ENCODE data around the gene PPP1R7.
"Not testable (repeated sequence)": the region's sequence is repeated elsewhere in the genome, so short reads cannot be mapped to it uniquely, and the experiment has no call there.

PPP1R7 gene

DNA sequence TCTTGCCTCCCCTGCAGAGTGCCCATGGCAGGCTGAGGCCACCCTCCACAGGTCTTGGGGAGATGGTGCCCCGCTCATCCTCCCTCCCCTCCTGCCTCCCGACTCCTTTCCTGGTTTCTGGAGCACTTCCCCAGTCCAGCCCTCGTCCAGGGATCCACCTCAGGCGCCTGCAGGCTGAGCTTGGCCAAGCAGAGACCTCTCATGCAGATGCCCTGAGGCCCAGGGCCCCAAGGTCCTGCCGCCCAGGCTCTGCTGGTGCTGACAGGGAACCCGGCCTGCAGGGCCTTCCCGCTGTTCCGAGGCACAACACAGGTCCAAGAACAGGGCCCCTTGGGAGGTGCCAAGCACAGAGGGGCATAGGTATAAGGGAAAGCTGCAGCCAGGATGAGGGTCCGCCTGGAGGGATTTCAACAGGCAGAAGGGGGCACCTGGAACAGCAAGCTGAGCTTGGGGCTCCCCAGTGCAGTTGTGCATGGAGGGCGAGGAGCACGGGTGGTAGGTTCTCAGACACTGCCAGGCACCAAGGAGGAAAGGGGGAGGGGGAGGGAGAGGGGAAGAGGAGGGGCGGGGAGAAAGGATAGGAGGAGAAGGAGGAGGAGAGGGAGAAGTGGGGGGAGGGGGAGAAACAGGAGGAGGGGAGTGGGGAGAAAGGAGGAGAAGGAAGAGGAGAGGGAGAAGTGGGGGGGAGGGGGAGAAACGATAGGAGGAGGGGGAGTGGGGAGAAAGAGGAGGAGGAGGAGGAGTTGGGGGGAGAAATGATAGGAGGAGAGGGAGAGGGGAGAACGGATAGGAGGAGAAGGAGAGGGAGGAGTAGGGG is 37.0 kb downstream of the PPP1R7 start:
- H3K27ac Mint-ChIP-seq: no peak overlapping the region
- no peak overlapping the region for H3K4me3 Mint-ChIP-seq
- no peaks in the 10 kb centered on the region for H3K27me3 Mint-ChIP-seq
- H3K36me3 Mint-ChIP-seq: no peaks in the 10 kb centered on the region
- H3K9me3 Mint-ChIP-seq (ENCODE audit: low read depth): no peaks in the 10 kb centered on the region
- H3K4me1 Mint-ChIP-seq (ENCODE audit: low read depth): no peaks in the 10 kb centered on the region

DNA sequence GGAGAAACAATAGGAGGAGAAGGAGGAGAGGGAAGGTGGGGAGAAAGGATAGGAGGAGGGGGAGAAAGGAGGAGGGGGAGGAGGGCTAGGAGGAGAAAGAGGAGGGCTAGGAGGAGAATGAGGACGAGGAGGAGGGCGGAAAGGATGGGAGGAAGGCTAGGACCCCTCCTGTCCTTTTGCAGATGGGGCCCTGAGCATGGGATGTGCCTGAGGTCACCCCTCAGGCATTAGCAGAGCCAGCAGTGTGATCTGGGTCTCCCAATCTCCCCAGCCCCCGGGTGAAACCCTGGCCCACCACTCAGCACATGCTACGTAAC is 37.6 kb downstream of the PPP1R7 start:
- Mint-ChIP-seq H3K4me1 (ENCODE audit: low read depth) (no peaks in the 10 kb centered on the region), H3K4me3 (no peak overlapping the region), H3K27ac (no peak overlapping the region), H3K36me3 (no peaks in the 10 kb centered on the region), H3K27me3 (no peaks in the 10 kb centered on the region), H3K9me3 (ENCODE audit: low read depth) (no peaks in the 10 kb centered on the region)

DNA sequence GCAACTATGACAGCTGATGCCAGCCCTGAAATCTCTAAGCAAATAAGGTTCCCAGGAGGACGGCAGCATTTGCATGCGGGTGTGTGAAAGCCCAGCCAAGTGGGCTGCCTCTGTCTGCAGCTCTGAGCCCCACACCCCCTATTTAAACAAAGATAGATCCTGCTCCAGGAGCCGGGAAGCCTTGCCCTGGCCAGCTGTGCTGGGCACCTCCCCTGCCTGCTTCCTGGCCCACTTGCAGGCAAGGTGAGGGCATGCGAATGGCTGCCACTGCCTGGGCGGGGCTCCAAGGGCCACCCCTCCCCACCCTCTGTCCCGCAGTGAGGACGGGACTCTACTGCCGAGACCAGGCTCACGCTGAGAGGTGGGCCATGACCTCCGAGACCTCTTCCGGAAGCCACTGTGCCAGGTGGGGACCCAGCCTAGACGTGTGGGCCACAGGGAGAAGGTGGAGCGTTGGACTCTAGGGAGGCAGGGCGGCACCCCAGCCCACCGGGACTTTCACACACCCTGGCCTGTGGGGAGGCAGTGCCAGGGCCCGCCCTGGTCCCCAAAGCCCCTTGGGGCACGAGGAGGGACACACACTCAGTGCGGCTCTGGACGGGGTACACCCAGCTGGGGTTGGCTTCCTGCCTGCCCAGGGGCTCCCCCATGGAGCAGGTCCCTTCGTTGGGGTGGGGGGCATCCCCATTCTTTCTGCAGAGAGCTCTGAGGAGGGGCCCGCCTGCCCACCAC is 38.3 kb downstream of the PPP1R7 start, which contains the start of gene ANO7:
Gene ANO7, plus strand, starts transcription at position 317 of the 732 bp plus-strand sequence. CDS start 1,387 bp downstream, outside the sequence.
- Mint-ChIP-seq H3K36me3 (no peaks in the 10 kb centered on the region), H3K4me1 (ENCODE audit: low read depth) (no peaks in the 10 kb centered on the region), H3K27me3 (no peaks in the 10 kb centered on the region), H3K9me3 (ENCODE audit: low read depth) (no peaks in the 10 kb centered on the region), H3K4me3 (no peak within 1 kb of the TSS), H3K27ac (no peak within 1 kb of the TSS)

DNA sequence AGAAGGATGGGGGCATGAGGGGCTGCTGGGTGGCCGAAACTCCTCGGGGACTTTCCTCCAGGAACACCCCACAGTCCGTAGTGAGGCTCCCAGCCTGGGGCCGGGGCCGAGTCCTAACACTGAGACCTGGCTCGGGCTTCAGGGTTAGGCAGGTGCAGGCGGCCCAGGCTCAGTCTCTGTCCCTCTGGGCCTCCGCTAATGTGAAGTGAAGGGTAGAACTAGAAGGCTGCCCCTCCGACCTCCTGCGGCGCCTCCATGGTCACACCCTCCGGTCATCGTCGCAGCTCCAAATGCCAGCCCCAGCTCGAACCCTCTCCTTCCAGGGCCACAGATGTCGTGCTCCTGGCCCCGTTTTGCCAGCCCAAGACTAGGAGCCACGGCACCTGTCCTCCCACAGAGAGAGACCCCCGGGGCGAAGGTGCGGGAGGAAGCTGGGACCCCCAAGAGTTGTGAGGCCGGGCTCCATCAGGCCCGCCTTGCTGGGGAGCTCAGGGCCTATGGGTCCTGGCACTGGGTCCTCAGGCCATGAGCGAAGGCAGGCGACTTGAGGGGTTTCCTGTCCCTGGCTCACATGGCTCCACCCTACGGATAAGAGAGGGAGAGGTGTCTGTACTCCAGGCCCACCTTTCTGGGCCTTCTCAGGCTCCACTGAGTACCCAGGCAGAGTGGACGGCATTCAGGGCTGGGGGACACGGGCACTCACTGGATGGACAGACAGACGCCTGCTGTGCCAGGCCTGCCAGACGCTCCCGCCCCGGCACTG is 39.0 kb downstream of the PPP1R7 start:
- Mint-ChIP-seq H3K27me3 (no peaks in the 10 kb centered on the region), H3K27ac (no peak overlapping the region), H3K4me1 (ENCODE audit: low read depth) (no peaks in the 10 kb centered on the region), H3K9me3 (ENCODE audit: low read depth) (no peaks in the 10 kb centered on the region), H3K36me3 (no peaks in the 10 kb centered on the region), H3K4me3 (no peak overlapping the region)

DNA sequence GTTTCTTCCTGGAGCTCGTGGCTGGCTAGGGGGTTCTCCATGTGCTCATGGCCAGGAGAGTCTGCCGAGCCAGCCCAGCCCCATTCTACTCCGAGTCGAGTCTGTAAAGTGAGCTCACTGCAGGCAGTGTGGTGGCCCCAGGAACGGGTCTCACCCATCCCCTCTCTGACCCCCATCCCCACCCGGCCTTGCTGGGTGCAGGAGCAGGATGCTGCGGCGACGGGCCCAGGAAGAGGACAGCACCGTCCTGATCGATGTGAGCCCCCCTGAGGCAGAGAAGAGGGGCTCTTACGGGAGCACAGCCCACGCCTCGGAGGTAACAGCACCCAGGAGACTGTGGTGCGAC is 39.6 kb downstream of the PPP1R7 start:
- no peaks in the 10 kb centered on the region for H3K4me1 Mint-ChIP-seq (ENCODE audit: low read depth)
- no peaks in the 10 kb centered on the region for H3K27me3 Mint-ChIP-seq
- H3K36me3 Mint-ChIP-seq: no peaks in the 10 kb centered on the region
- no peaks in the 10 kb centered on the region for H3K9me3 Mint-ChIP-seq (ENCODE audit: low read depth)
- H3K27ac Mint-ChIP-seq: no peak overlapping the region
- no peak overlapping the region for H3K4me3 Mint-ChIP-seq

DNA sequence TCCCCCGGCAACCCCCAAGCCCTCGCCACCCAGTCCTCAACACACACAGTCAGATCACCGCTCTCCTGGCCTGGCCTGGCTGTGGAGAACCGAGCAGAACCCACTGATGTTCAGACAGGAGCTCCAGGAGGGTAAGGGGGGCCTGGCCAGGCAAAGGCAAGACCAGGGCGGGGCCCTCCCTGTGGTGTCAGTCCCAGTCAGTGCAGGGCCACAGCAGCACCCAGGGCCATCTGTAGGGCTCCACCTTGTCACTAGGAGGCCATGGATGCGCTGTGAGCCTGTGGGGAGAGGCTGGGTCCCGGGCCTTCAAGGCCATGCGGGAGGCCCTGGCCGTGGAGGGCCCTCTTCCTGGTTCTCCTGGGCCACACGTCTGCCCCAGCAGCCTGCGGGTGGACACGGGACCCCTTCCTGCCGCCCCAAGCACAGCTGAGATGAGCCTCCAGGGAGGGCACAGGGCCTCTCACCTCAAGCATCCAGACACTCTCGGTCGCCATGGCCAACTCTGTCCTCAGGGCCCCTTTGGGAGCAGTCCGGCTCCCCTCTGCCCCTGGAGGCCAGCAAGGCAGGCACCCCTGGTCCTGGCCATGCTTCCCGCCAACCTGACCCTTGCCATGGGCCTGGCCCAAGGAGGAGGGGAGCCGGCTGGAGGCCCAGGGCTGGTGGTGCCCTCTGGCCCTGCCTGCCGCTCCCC is 40.2 kb downstream of the PPP1R7 start:
- Mint-ChIP-seq H3K9me3 (ENCODE audit: low read depth) (no peaks in the 10 kb centered on the region), H3K36me3 (no peaks in the 10 kb centered on the region), H3K4me1 (ENCODE audit: low read depth) (no peaks in the 10 kb centered on the region), H3K27ac (no peak overlapping the region), H3K4me3 (no peak overlapping the region), H3K27me3 (no peaks in the 10 kb centered on the region)

DNA sequence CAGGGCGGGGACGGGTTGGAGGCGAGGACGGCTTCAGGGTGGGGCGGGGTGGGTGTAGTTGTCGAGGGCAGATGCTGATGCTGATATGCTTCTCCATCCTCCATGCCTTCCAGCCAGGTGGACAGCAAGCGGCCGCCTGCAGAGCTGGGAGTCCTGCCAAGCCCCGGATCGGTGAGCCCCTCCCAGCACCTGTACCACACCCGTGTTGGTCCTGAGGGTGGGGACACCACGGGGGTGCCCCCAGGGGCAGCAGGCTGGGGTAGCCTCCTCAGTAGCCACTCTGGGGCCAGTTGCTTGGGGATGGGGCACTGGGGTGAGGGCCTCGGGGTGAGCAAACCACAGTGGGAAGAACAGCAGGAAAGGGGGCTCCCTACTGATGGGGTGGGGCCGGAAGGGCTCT is 40.8 kb downstream of the PPP1R7 start:
- Mint-ChIP-seq H3K4me1 (ENCODE audit: low read depth) (no peaks in the 10 kb centered on the region), H3K27ac (no peak overlapping the region), H3K9me3 (ENCODE audit: low read depth) (no peaks in the 10 kb centered on the region), H3K4me3 (no peak overlapping the region), H3K36me3 (no peaks in the 10 kb centered on the region), H3K27me3 (no peaks in the 10 kb centered on the region)

DNA sequence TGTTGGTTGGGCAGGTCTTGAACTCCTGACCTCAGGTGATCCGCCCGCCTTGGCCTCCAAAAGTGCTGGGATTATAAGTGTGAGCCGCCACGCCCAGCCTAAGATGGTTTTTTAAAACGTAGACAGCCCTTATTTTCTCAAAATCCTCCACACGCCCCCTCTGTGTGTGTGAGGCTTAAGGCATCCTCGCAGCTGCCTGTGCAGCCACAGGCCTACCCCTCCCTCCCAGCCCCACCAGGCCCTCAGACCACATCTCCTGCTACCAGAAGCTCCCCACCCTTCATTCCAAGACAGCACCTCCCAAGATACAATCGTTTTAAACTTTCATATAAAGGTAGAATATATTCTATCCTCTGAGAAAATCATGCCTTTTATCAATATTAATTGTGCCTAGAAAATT is 43.0 kb downstream of the PPP1R7 start:
- Mint-ChIP-seq H3K27ac (no peak overlapping the region), H3K36me3 (no peaks in the 10 kb centered on the region), H3K9me3 (ENCODE audit: low read depth) (no peaks in the 10 kb centered on the region), H3K27me3 (no peaks in the 10 kb centered on the region), H3K4me1 (ENCODE audit: low read depth) (no peaks in the 10 kb centered on the region), H3K4me3 (no peak overlapping the region)

DNA sequence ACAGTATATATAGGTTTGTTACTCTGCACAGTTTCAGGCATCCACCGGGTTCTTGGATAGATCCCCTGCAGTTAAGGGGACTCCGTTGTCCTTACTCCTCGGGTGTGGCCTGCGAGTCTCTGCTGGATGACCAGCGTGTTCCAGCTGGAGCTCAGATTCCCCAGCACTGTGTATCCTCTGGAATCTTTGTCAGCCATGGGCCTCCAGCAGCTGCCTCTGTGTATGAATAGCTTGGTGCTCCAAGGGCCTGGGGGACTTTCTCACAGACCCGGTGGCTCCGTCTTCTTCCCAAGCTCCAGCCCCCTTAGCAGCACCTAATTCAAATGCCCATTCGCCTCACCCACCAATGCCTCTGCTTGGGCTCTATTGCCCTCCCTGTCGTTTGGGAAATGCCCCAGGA is 44.5 kb downstream of the PPP1R7 start:
- H3K36me3 Mint-ChIP-seq: no peaks in the 10 kb centered on the region
- no peaks in the 10 kb centered on the region for H3K27me3 Mint-ChIP-seq
- no peaks in the 10 kb centered on the region for H3K9me3 Mint-ChIP-seq (ENCODE audit: low read depth)
- no peak overlapping the region for H3K4me3 Mint-ChIP-seq
- no peak overlapping the region for H3K27ac Mint-ChIP-seq
- no peaks in the 10 kb centered on the region for H3K4me1 Mint-ChIP-seq (ENCODE audit: low read depth)

DNA sequence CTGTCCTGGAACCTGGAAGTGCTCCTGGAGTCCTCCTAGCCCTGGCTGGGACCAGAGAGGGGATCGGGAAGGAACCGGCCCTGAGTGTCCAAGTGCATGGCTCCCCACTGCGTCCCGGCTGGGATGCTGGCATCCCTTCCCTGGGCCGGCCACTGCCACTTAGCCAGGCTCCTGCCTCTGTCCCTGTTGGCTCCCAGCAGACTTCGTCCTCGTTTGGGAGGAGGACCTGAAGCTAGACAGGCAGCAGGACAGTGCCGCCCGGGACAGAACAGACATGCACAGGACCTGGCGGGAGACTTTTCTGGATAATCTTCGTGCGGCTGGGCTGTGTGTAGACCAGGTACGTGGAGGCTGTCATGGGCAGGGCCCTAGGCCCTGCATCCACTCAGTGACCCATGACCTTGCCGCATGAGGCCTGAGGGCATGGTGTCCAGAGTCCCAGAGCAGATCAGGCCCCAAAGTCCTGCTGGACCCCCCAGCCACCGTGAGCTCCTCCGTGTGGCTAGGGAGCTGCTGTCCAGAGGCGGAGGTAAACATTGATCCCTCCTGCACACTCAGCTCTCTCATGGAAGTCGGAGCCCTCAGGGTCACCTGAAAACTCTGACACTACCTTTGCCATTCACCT is 45.4 kb downstream of the PPP1R7 start:
- H3K9me3 Mint-ChIP-seq (ENCODE audit: low read depth): no peaks in the 10 kb centered on the region
- H3K27ac Mint-ChIP-seq: no peak overlapping the region
- no peaks in the 10 kb centered on the region for H3K4me1 Mint-ChIP-seq (ENCODE audit: low read depth)
- H3K27me3 Mint-ChIP-seq: no peaks in the 10 kb centered on the region
- H3K4me3 Mint-ChIP-seq: no peak overlapping the region
- H3K36me3 Mint-ChIP-seq: no peaks in the 10 kb centered on the region

DNA sequence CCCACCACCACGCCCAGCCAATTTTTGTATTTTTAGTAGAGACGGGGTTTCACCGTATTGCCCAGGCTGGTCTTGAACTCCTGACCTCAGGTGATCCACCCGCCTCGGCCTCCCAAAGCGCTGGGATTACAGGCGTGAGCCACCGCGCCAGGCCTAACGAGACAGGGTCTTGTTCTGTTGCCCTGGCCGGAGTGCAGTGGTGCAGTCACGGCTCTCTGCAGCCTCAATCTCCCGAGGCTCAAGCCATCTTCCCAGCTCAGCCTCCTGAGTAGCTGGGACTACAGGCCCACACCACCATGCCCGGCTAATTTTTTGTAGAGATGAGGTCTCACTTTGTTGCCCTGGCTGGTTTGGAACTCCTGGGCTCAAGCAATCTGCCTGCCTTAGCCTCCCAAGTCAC is 47.0 kb downstream of the PPP1R7 start:
- not testable (repeated sequence) for H3K4me1 Mint-ChIP-seq (ENCODE audit: low read depth); H3K36me3 Mint-ChIP-seq; H3K27me3 Mint-ChIP-seq; H3K9me3 Mint-ChIP-seq (ENCODE audit: low read depth); H3K27ac Mint-ChIP-seq; H3K4me3 Mint-ChIP-seq

DNA sequence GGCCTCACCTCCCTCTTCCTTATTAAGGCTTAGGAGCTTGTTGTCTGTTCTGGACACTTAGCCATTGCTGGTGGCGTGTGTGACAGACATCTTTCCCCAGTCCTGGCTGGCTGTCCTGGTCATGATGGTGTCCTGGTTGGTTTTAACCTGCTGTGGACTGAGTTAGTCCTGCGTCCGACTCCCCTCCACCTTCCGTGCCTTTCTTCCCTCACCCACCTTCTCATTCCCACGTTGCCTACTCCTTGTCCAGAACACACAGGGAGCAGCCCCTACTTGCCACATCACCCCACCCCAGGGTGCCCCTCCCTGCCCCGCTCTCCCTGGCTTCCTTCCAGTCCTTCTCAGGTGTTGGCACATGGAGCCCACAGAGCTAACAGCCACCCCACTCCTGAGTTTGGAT is 47.7 kb downstream of the PPP1R7 start:
- no peak overlapping the region for H3K4me3 Mint-ChIP-seq

DNA sequence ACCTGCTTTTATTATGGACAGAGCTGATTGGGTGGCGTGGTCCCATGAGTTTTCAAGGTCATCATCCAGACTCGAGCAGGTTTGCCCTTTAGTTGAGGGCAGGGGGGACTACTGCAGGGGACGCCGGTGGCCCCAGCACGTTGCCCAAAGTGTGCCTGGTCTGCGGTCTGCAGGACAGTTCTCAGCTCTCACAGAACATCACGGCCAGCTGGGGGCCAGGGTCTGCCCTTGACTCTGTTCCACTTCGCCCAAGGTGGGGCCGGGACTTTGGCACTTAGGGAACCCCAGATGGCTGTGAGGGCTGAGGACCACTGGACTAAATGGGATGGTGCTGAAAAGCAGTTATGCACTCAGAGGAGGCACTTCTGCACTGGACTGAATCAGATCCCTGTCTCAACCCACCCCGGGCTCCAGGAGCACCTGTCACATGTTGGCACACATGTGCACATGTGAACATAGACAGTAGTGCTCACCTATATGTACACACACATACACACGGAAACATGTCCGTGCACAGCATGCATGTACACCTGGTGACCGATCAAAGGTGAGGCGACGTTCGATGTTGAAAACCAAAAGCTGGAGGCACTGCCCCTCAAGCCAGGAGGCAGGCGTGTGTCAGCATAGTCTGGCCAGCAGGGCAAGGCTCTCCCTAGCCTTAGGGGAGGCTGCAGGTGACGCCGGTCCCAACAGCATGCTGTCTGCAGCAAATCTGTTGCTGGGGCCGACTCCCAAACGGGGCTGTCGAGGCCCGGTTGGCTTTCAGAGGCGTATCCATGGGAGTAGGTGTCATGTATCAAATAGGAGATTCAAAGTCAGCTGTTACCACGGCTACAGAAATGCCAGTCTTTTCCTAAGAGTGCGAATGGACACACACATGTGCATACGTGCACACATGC is 48.4 kb downstream of the PPP1R7 start:
- Mint-ChIP-seq H3K27ac (no peak overlapping the region), H3K36me3 (no peaks in the 10 kb centered on the region), H3K27me3 (no peaks in the 10 kb centered on the region), H3K4me1 (ENCODE audit: low read depth) (no peaks in the 10 kb centered on the region), H3K4me3 (no peak overlapping the region), H3K9me3 (ENCODE audit: low read depth) (no peaks in the 10 kb centered on the region)

More for the DNA sequence above, 47.7 kb downstream of the PPP1R7 start:
- Mint-ChIP-seq H3K9me3 (ENCODE audit: low read depth) (no peaks in the 10 kb centered on the region), H3K27ac (no peak overlapping the region), H3K27me3 (no peaks in the 10 kb centered on the region), H3K36me3 (no peaks in the 10 kb centered on the region), H3K4me1 (ENCODE audit: low read depth) (no peaks in the 10 kb centered on the region)

DNA sequence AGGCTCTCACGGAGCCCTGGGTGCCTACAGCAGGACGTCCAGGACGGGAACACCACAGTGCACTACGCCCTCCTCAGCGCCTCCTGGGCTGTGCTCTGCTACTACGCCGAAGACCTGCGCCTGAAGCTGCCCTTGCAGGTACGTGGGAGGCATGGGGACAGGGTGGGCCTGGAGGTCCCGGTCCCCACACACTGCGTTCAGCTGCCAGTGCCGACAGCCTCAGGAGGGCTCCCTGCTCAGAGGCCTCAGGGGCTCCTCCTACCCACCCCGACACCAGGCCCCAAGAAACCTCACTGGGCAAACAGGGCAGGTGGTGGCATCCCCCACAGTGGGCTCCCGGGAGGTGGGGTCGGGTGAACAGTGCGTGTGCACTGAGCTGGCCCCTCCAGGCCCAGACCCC is 49.0 kb downstream of the PPP1R7 start:
- Mint-ChIP-seq H3K36me3 (no peaks in the 10 kb centered on the region), H3K9me3 (ENCODE audit: low read depth) (no peaks in the 10 kb centered on the region), H3K4me3 (no peak overlapping the region), H3K4me1 (ENCODE audit: low read depth) (no peaks in the 10 kb centered on the region), H3K27ac (no peak overlapping the region), H3K27me3 (no peaks in the 10 kb centered on the region)
